Astrocyte (in vitro differentiated cells and primary cell): Measurements from ENCODE around the gene VWA1. TPM values are rescaled to one million over a fixed set of nuclear protein-coding genes. Genes with fewer than 3 reads are reported as not detected.
A peak's percentile ranks its signal among the peaks of the same experiment; 100 is the strongest.

Source experiments
- DNase-seq: peaks from one replicate; pipeline ENCODE4 v3.0.0-alpha.2; 2010; ENCODE audit warnings: low read depth
- FAIRE-seq: peaks from 2 replicates; lab custom pipeline; 2011; peaks lifted over from hg19 to GRCh38; lab: Jason Lieb, UNC
- H2AFZ ChIP-seq: 2 replicates; pipeline ENCODE4 v1.6.0; 2012; ENCODE audit warnings: low read depth, low read length, inconsistent platforms
- H3K27ac ChIP-seq: 2 replicates; pipeline ENCODE4 v1.5.1; 2011; ENCODE audit warnings: low read depth, low read length, inconsistent platforms
- H3K27me3 ChIP-seq: 2 replicates; pipeline ENCODE4 v1.6.0; 2011; ENCODE audit warnings: low read length, inconsistent platforms; ENCODE audit not compliant: insufficient read depth
- H3K36me3 ChIP-seq: 2 replicates; pipeline ENCODE4 v1.5.1; 2011; ENCODE audit warnings: low read length, inconsistent platforms; ENCODE audit not compliant: insufficient read depth
- H3K4me1 ChIP-seq: 2 replicates; pipeline ENCODE4 v1.5.1; 2011; ENCODE audit warnings: low read length, inconsistent platforms; ENCODE audit not compliant: insufficient read depth
- H3K4me2 ChIP-seq: 2 replicates; pipeline ENCODE4 v1.6.0; 2012; ENCODE audit warnings: low read length, inconsistent platforms
- H3K4me3 ChIP-seq: 2 replicates; pipeline ENCODE4 v1.5.1; 2011; ENCODE audit warnings: low read depth, mild to moderate bottlenecking, low read length, inconsistent platforms; ENCODE audit not compliant: insufficient read depth
- H3K79me2 ChIP-seq: 2 replicates; pipeline ENCODE4 v1.6.0; 2012; ENCODE audit warnings: mild to moderate bottlenecking, low read length, inconsistent platforms; ENCODE audit not compliant: insufficient read depth
- H3K9ac ChIP-seq: 2 replicates; pipeline ENCODE4 v1.6.0; 2012; ENCODE audit warnings: mild to moderate bottlenecking, low read length, inconsistent platforms
- H3K9me3 ChIP-seq: 2 replicates; pipeline ENCODE4 v1.5.1; 2012; ENCODE audit warnings: low read depth, mild to moderate bottlenecking, low read length, inconsistent platforms; ENCODE audit not compliant: insufficient read depth
- H4K20me1 ChIP-seq: 2 replicates; pipeline ENCODE4 v1.6.0; 2012; ENCODE audit warnings: low read length, inconsistent platforms; ENCODE audit not compliant: insufficient read depth
- H3K27ac Mint-ChIP-seq: one replicate; pipeline ENCODE4 v1.8.0; 2021; ENCODE audit warnings: mild to moderate bottlenecking, mixed read lengths; ENCODE audit not compliant: unreplicated experiment
- H3K27me3 Mint-ChIP-seq: one replicate; pipeline ENCODE4 v1.8.0; 2021; ENCODE audit warnings: low read depth, mixed read lengths; ENCODE audit not compliant: unreplicated experiment
- H3K36me3 Mint-ChIP-seq: one replicate; pipeline ENCODE4 v1.8.0; 2021; ENCODE audit warnings: low read depth, mixed read lengths; ENCODE audit not compliant: unreplicated experiment
- H3K4me1 Mint-ChIP-seq: one replicate; pipeline ENCODE4 v1.8.0; 2021; ENCODE audit warnings: low read depth, mixed read lengths; ENCODE audit not compliant: unreplicated experiment
- H3K4me3 Mint-ChIP-seq: one replicate; pipeline ENCODE4 v1.8.0; 2021; ENCODE audit warnings: mild to moderate bottlenecking, moderate library complexity, mixed read lengths; ENCODE audit not compliant: unreplicated experiment
- H3K9me3 Mint-ChIP-seq: one replicate; pipeline ENCODE4 v1.8.0; 2021; ENCODE audit warnings: mild to moderate bottlenecking, mixed read lengths; ENCODE audit not compliant: unreplicated experiment
- CTCF ChIP-seq: IDR thresholded peaks from 2 replicates; pipeline ENCODE4 v1.5.1; 2011; ENCODE audit warnings: low read depth, mild to moderate bottlenecking, inconsistent platforms, low read length, moderate library complexity; ENCODE audit not compliant: insufficient read depth
- EZH2 ChIP-seq: IDR thresholded peaks from 2 replicates; pipeline ENCODE4 v1.6.1; 2012; ENCODE audit warnings: mild to moderate bottlenecking, low read length, inconsistent platforms; ENCODE audit not compliant: insufficient read depth
- total RNA-seq: library from RNA; stranded (reverse); gene quantifications from 2 replicates; pipeline ENCODE4 v1.2.1, GENCODE V29; 2021

The VWA1 gene
- total RNA-seq, 1 donor from 2014 or later: 60.4 TPM

DNA sequence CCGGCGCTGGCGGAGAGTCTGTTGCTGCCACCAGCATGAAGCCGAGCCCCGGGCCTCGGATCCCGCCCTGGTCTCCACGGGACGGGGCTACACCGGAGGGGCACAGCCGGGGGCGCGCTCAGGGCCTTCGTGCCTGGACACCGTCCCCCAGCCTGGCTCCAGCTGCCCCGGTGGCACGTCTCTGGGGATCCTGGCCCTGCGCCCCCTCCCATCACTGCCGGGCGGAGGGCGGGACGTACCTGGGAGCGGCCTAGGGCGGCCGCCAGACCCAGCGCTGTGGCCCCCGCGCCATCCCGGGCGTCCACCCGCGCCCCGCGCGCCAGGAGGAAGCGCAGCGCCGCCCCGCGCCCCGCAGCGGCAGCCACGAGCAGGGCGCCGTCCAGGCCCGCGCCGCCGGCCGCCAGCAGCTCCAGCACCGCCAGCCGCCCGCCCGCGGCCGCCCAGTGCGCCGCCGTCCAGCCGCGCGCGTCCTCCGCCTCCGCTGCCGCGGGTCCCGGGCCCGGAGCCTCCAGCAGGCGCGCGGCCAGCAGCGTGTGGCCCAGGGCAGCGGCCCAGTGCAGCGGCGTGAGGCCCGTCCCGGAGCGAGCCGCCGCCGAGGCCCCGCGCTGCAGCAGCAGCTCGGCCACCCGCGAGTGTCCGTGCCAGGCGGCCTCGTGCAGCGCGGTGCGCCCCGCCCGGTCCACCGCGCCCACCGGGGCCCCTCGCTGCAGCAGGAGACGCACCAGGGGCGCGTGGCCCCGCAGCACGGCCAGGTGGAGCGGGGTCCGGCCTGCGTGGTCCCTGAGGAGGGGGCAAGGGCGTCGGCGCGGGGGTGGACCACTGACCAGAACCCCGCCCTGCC lies 15.5 kb upstream of the VWA1 start:
- Mint-ChIP-seq H3K27ac (no peak overlapping the region), H3K4me1 (peaks cover 15% of the 10 kb centered on the region), H3K27me3 (peaks cover 2% of the 10 kb centered on the region), H3K4me3 (no peak overlapping the region), H3K36me3 (peaks cover 3% of the 10 kb centered on the region), H3K9me3 (no peaks in the 10 kb centered on the region)
- peaks cover 12% of the 10 kb centered on the region for H3K4me1 ChIP-seq
- H3K9me3 ChIP-seq: no peaks in the 10 kb centered on the region
- no peak overlapping the region for H3K4me3 ChIP-seq
- TF ChIP-seq EZH2: no peak
- no peak for TF ChIP-seq CTCF
- DNase-seq: no peak
- no peaks in the 10 kb centered on the region for H3K27me3 ChIP-seq
- FAIRE-seq: no peak
- H3K27ac ChIP-seq: no peak overlapping the region
- H4K20me1 ChIP-seq: no peaks in the 10 kb centered on the region
- peak overlapping the region; percentile 62 for H3K4me2 ChIP-seq
- H3K79me2 ChIP-seq: no peaks in the 10 kb centered on the region
- no peaks in the 10 kb centered on the region for H3K36me3 ChIP-seq
- H3K9ac ChIP-seq: no peak overlapping the region
- H2AFZ ChIP-seq: peak overlapping the region; percentile 41

DNA sequence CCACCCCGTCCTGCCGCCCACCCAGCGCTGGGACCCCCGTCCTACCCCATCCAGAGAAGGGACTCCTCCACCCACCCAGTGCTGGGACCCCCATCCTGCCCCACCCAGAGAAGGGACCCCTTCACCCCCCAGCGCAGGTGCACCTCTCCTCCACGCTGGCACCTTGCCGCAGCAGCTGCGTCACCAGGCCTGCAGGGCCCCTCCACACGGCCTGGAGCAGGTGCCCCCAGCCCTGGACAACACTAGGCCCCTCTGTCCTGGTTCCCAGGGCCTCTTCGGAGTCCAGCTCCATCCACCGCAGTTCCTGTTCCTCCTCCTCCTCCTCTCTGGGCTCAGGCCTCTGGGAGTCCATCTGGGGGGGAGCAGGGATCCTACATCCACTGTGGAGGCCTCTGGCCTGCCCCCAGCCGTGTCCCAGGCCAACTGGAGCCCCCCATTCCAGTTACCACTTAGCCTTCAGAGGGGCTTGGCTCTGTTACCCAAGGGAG lies 14.8 kb upstream of the VWA1 start:
- no peaks in the 10 kb centered on the region for H3K36me3 ChIP-seq
- no peak overlapping the region for H3K4me3 Mint-ChIP-seq

More for the DNA sequence above, 14.8 kb upstream of the VWA1 start:
- FAIRE-seq (no peak), DNase-seq (no peak)
- Histone ChIP-seq H3K4me2 (no peak overlapping the region), H4K20me1 (no peaks in the 10 kb centered on the region), H3K4me1 (peaks cover 12% of the 10 kb centered on the region), H3K9ac (no peak overlapping the region), H3K27ac (no peak overlapping the region), H2AFZ (no peak overlapping the region), H3K79me2 (no peaks in the 10 kb centered on the region), H3K27me3 (no peaks in the 10 kb centered on the region), H3K4me3 (no peak overlapping the region), H3K9me3 (no peaks in the 10 kb centered on the region)
- no peak for TF ChIP-seq CTCF
- no peak for TF ChIP-seq EZH2
- H3K36me3 Mint-ChIP-seq: peaks cover 3% of the 10 kb centered on the region
- no peaks in the 10 kb centered on the region for H3K9me3 Mint-ChIP-seq
- no peak overlapping the region for H3K27ac Mint-ChIP-seq
- peaks cover 15% of the 10 kb centered on the region for H3K4me1 Mint-ChIP-seq
- H3K27me3 Mint-ChIP-seq: peaks cover 2% of the 10 kb centered on the region
